Left lung (tissue), 10 donors: ENCODE results near the gene PHC1. TPM values are rescaled to one million over a fixed set of nuclear protein-coding genes. Genes with fewer than 3 reads are reported as not detected.

Experiments used
- ATAC-seq: fragments of 200-7000 bp; cut with Tn5 transposase; one replicate; pipeline ENCODE4 v1.9.1; 2020; ENCODE audit warnings: moderate library complexity
- DNase-seq, 4 donors: peaks; one replicate each; pipeline ENCODE4 v3.0.0-alpha.2; 2013 to 2020
- H3K27ac ChIP-seq, 2 donors: fragments of 200-600 bp; sonication (generic) in 1 of 2; one replicate each; pipeline versions ENCODE4 v1.5.0 to v1.8.0; 2020 to 2021
- H3K27me3 ChIP-seq, 2 donors: fragments of 200-600 bp; sonication (generic) in 1 of 2; one replicate each; pipeline versions ENCODE4 v1.5.0 to v1.8.0; 2020 to 2021
- H3K36me3 ChIP-seq, 2 donors: fragments of 200-600 bp; sonication (generic) in 1 of 2; one replicate each; pipeline versions ENCODE4 v1.5.0 to v1.8.0; 2020 to 2021
- H3K4me1 ChIP-seq, 2 donors: fragments of 200-600 bp; one replicate each; pipeline ENCODE4 v1.8.0; 2021
- H3K4me3 ChIP-seq, 2 donors: fragments of 200-600 bp; sonication (generic) in 1 of 2; one replicate each; pipeline versions ENCODE4 v1.5.0 to v1.8.0; 2020 to 2021; ENCODE audit warnings: mild to moderate bottlenecking in 1 of 2
- H3K9me3 ChIP-seq, 2 donors: fragments of 200-600 bp; sonication (generic) in 1 of 2; one replicate each; pipeline versions ENCODE4 v1.5.0 to v1.8.0; 2020 to 2021
- intact Hi-C, 2 donors: fragments of 100-400 bp; cut with DNase I; formaldehyde crosslinking; loops; one replicate each; pipeline versions ENCODE4 v1.11.2 to v1.14.2; 2022
- polyA plus RNA-seq, 6 donors: library from polyadenylated mRNA; unstranded; fragments of 120-200 nt; gene quantifications; one replicate each; pipeline ENCODE4 v1.2.1, GENCODE V29; 2013; ENCODE audit not compliant: insufficient read length in 6 of 6
- total RNA-seq, 2 donors: library from RNA; stranded (reverse); fragmentation: NEBNext Ultra II Directional; extraction: Animal tissue kit (Norgen Biotek cat#: 25700); gene quantifications; one replicate each; pipeline ENCODE4 v1.2.1, GENCODE V29; 2021
- TF ChIP-seq, protein P1 (sequence below), 2 donors: fragments of 200-600 bp; sonication (generic) in 1 of 2; IDR thresholded peaks; one replicate each; pipeline versions ENCODE4 v1.5.0 to v1.8.0; 2021; ENCODE audit warnings: antibody characterized with exemption in 2 of 2
- donor health status: DM: no; HTN: yes; CAD: no.
- donor health status: DM: no; HTN: no; CAD: no.

The PHC1 gene
- total and polyA plus RNA-seq, 8 donors: 30.1 to 111 (median 96.4) TPM

DNA sequence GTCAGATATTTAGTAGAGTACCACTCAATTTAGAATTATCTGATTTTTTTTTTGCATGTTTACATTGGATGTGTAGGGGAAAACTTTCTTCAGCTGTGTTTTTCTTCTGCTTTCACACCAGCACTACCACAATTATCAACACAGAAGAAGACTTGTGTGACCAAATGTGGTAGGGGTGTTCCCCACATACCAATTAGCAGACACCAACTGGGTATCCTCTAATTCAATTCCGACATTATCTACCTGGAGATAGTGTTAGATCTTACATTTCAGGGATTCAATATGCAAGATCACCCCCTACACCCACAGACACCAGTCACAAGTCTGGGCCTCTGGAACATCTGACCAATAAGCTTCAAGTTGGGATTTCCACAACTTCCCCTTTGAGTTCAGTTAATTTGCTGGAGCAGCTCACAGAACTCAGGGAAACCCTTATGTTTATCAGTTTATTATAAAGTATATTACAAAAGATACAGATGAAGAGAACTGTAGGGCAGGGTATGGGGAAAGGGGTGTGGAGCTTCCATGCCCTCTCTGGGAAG lies 71.0 kb downstream of the PHC1 start:
- ATAC-seq: no peak
- TF ChIP-seq, protein P1, sequence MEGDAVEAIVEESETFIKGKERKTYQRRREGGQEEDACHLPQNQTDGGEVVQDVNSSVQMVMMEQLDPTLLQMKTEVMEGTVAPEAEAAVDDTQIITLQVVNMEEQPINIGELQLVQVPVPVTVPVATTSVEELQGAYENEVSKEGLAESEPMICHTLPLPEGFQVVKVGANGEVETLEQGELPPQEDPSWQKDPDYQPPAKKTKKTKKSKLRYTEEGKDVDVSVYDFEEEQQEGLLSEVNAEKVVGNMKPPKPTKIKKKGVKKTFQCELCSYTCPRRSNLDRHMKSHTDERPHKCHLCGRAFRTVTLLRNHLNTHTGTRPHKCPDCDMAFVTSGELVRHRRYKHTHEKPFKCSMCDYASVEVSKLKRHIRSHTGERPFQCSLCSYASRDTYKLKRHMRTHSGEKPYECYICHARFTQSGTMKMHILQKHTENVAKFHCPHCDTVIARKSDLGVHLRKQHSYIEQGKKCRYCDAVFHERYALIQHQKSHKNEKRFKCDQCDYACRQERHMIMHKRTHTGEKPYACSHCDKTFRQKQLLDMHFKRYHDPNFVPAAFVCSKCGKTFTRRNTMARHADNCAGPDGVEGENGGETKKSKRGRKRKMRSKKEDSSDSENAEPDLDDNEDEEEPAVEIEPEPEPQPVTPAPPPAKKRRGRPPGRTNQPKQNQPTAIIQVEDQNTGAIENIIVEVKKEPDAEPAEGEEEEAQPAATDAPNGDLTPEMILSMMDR (IDR thresholded peaks at IDR 0.05): no peak
- Histone ChIP-seq H3K4me1 (peaks cover 0 to 30% of the 10 kb centered on the region in 2 donors), H3K4me3 (no peak overlapping the region), H3K27ac (no peak overlapping the region), H3K27me3 (no peaks in the 10 kb centered on the region), H3K36me3 (no peaks in the 10 kb centered on the region), H3K9me3 (peaks cover 0 to 8% of the 10 kb centered on the region in 2 donors)
- DNase-seq: no peak
- intact Hi-C loops: no loop called here

DNA sequence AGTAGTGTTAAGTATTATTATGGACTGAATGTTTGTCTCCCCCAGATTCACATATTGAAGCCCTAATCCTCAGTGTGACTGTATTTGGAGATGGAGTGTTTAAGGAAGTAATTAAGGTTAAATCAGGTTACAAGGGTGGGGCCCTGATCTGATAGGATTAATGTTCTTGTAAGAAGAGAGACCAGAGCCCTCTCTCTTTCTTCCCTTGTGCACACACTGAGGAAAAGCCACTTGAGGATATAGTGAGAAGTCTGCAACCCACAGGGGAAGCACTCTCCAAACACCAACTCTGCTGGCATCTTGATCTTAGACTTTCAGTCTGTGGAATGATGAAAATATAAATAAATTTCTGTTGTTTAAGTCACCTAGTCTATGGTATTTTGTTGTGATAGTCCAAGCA lies 72.9 kb downstream of the PHC1 start:
- ATAC-seq (no peak), DNase-seq (no peak)
- Histone ChIP-seq H3K27me3 (no peaks in the 10 kb centered on the region), H3K9me3 (no peaks in the 10 kb centered on the region), H3K4me1 (peaks cover 0 to 30% of the 10 kb centered on the region in 2 donors), H3K27ac (no peak overlapping the region), H3K4me3 (no peak overlapping the region), H3K36me3 (no peaks in the 10 kb centered on the region)
- intact Hi-C loops: no loop called here
- TF ChIP-seq, protein P1 (IDR thresholded peaks at IDR 0.05): no peak

DNA sequence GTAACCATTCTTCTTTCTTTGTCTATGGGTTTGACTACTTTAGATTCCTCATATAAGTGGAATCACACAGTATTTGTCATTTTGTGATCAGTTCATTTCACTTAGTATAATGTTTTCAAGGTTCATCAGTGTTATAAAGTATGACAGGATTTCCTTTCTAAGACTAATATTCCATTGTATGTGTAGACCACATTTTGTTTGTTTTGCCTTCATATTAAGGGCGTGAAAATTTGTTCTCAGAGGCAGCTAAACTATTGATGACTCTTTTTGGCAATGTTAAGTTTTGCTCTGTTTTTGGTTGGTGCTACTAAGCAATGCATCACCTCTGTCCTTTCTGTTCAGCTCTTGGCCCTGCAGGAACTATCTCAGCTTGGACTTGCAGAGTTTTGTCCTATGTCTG lies 73.4 kb downstream of the PHC1 start:
- peaks cover 0 to 30% of the 10 kb centered on the region in 2 donors for H3K4me1 ChIP-seq
- H3K27me3 ChIP-seq: no peaks in the 10 kb centered on the region
- DNase-seq: no peak
- H3K9me3 ChIP-seq: no peaks in the 10 kb centered on the region
- ATAC-seq: no peak
- TF ChIP-seq, protein P1 (IDR thresholded peaks at IDR 0.05): no peak
- no peak overlapping the region for H3K4me3 ChIP-seq
- H3K27ac ChIP-seq: no peak overlapping the region
- intact Hi-C loops: no loop called here
- no peaks in the 10 kb centered on the region for H3K36me3 ChIP-seq

DNA sequence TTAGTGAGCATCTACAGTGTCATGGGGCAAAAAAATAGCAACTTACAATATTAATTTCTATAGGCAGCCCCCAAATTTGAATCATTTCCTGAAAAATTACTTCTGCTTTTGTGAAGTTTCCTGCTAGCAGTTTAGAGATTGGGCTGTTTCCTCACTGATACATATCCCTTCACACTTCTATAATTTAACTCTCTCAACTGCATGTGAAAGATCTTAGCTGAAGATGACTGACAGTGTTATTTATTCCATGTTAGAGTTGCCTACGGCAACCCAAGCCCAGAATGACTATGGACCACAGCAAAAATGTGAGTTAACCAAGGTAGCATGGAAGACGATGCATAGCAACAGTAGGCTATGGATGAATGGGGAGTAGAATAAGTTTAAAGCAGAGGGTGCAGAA lies 75.1 kb downstream of the PHC1 start, which contains the start of gene KLRG1:
TSS of gene KLRG1 (plus strand) at position 134 of the 400 bp plus-strand sequence. CDS start at position 224, 90 bp downstream.
- Histone ChIP-seq H3K36me3 (no peaks in the 10 kb centered on the region), H3K9me3 (no peaks in the 10 kb centered on the region), H3K27ac (no peak within 1 kb of the TSS), H3K4me3 (no peak within 1 kb of the TSS), H3K27me3 (no peaks in the 10 kb centered on the region), H3K4me1 (peaks cover 0 to 30% of the 10 kb centered on the region in 2 donors)
- DNase-seq (no peak), ATAC-seq (no peak)
- intact Hi-C loops: no loop called here
- TF ChIP-seq, protein P1 (IDR thresholded peaks at IDR 0.05): no peak

Other genes starting within 250 kb of the PHC1 start
- 10 to 100 TPM; 27.3 to 31.7 TPM for gene RIMKLB, start 216.5 kb upstream of the PHC1 start, total RNA-seq
- 100 to 1,000 TPM; 123 to 162 (median 133) TPM for gene RIMKLB, start 216.5 kb upstream of the PHC1 start, polyA plus RNA-seq
- not detected for gene A2ML1, start 91.9 kb upstream of the PHC1 start, total RNA-seq
- gene A2ML1, start 91.9 kb upstream of the PHC1 start, polyA plus RNA-seq: under 1 TPM; 0.72 to 0.94 (median 0.89) TPM
- gene M6PR, start 35.1 kb downstream of the PHC1 start, total RNA-seq: 100 to 1,000 TPM; 152 to 243 TPM
- gene M6PR, start 35.1 kb downstream of the PHC1 start, polyA plus RNA-seq: 100 to 1,000 TPM; 188 to 225 (median 209) TPM
- gene KLRG1, start 75.0 kb downstream of the PHC1 start, total RNA-seq: 1 to 10 TPM; 2.0 to 3.0 TPM
- gene KLRG1, start 75.0 kb downstream of the PHC1 start, polyA plus RNA-seq: 1 to 10 TPM; 1.1 to 2.3 (median 1.9) TPM
- gene A2M, start 201.4 kb downstream of the PHC1 start, total RNA-seq: 1,000 to 10,000 TPM; 2,565 to 2,660 TPM
- gene A2M, start 201.4 kb downstream of the PHC1 start, polyA plus RNA-seq: 1,000 to 10,000 TPM in 5 of 6 donors, 100 to 1,000 TPM in 1; 814 to 2,600 (median 1,861) TPM